HAP-1 (cell line): ENCODE measurements around the gene CNTNAP2.

ENCODE experiments used
- DNase-seq, 2 experiments: peaks; one replicate each; pipeline ENCODE4 v3.0.0-alpha.2; 2016 to 2020; ENCODE audit warnings: low spot score in 2 of 2
- H3K27me3 ChIP-seq: fragments of 250-450 bp; sonication (Bioruptor Pico); 2 replicates; pipeline ENCODE4 v1.5.1; 2020; ENCODE audit warnings: low read depth, mild to moderate bottlenecking, moderate library complexity
- H3K36me3 ChIP-seq: fragments of 250-450 bp; sonication (Bioruptor Pico); replicated peaks from 2 replicates; pipeline ENCODE4 v1.5.1; 2020; ENCODE audit warnings: mild to moderate bottlenecking
- H3K4me1 ChIP-seq: fragments of 250-450 bp; sonication (Bioruptor Pico); 2 replicates; pipeline ENCODE4 v1.5.1; 2020; ENCODE audit warnings: mild to moderate bottlenecking
- H3K4me3 ChIP-seq: fragments of 250-450 bp; sonication (Bioruptor Pico); 2 replicates; pipeline ENCODE4 v1.5.1; 2020; ENCODE audit warnings: mild to moderate bottlenecking, moderate library complexity
- H3K9me3 ChIP-seq: fragments of 250-450 bp; sonication (Bioruptor Pico); 2 replicates; pipeline ENCODE4 v1.5.1; 2020; ENCODE audit warnings: mild to moderate bottlenecking, moderate library complexity
- in situ Hi-C: fragments of 300-500 bp; cut with MboI; formaldehyde crosslinking; loops from 3 replicates; pipeline ENCODE4 v1.14.3; 2020; ENCODE audit warnings: low sequenced_read_pairs, inconsistent platforms, mixed read lengths

CNTNAP2 gene

DNA sequence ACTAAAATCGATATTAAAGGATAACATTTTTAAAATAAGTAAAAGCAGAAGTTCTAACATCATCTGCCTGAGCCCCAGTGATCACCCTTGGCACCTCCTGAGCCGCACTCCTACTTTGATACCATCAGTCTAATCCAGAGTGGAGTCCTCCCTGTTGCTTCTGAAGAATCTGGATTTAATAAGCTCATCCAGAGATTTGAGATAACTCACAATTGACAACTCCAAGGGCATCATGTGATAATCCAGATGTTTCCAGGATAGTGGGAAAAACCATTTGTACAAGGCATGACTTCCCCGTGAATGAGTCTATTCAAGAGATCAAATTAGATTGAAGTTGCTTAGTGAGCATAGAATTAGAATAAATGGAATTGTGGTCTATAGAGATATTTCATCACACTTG lies 1998.2 kb downstream of the CNTNAP2 start:
- Histone ChIP-seq H3K9me3 (no peaks in the 10 kb centered on the region), H3K27me3 (no peaks in the 10 kb centered on the region), H3K4me1 (no peaks in the 10 kb centered on the region), H3K36me3 (no peaks in the 10 kb centered on the region), H3K4me3 (no peak overlapping the region)
- DNase-seq = no peak
- in situ Hi-C loops = no loop called here

DNA sequence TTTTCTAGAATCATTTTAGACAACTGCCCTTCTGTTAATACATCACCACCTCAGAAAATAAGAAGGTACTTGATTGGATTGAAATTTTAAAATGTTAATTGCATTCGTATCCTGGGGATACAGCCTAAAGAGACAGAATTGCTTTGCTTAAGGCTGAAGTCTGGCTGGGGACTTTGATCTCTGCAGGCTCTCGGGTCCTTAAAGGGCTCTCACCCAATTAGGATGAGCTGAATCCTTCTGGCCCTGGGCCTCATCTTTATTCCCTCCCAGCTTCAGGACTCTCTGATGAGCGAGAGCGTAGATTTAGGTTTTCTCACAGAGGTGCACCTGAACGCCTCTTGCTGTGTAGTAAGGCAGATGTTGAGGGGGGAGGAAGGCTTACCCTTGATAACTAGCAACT lies 1998.7 kb downstream of the CNTNAP2 start:
- H3K36me3 ChIP-seq = no peaks in the 10 kb centered on the region
- DNase-seq = no peak
- H3K9me3 ChIP-seq = no peaks in the 10 kb centered on the region
- in situ Hi-C loops = no loop called here
- no peak overlapping the region for H3K4me3 ChIP-seq
- H3K27me3 ChIP-seq = no peaks in the 10 kb centered on the region
- H3K4me1 ChIP-seq = no peaks in the 10 kb centered on the region

DNA sequence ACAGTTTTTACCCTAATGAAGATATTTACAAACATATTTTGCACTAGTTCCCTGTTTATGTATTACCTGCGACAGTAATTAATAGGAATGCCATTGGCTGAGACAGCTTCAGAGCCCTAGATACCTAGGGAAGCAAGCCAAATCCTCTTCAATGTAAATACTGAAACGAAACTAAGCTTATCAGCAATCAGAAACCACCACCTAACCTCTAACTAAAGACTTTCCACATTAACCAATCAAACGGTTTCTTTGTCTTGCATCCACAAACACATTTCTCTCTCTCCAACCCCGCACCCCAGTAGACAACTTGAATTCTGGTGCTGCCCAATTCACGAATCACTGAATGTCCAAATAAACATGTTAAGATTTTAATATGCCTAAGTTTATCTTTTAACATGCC lies 1999.6 kb downstream of the CNTNAP2 start:
- DNase-seq = no peak
- in situ Hi-C loops = no loop called here
- Histone ChIP-seq H3K27me3 (no peaks in the 10 kb centered on the region), H3K4me1 (no peaks in the 10 kb centered on the region), H3K9me3 (no peaks in the 10 kb centered on the region), H3K4me3 (no peak overlapping the region), H3K36me3 (no peaks in the 10 kb centered on the region)

DNA sequence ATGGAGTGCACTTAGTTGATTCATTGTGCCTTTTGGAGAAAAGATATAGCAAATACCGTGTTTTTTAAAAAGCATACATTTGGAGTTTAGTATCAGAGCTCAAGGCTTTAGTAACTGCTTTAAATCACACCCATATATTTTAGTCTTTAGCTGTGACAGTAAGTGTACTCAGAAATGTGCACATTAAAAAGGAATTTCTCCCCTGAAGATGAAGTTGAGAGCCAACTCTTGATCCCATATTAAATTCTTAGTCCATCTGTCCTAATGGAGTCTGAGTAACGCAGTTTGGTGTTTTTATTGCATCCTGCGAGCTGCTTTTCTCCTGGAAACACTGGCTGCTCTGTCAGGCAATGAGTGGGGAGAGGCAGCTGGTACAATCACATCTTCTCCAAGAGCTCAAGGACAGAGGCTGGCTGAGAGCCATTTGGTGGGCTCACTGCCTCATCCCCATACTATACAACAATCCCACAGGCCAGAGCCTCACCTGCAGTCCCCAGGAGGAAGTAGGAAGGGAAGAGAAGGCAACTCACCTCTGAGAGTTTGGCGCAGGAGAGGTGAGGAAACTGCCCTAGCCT lies 2000.3 kb downstream of the CNTNAP2 start:
- DNase-seq = no peak
- no peaks in the 10 kb centered on the region for H3K9me3 ChIP-seq
- no peak overlapping the region for H3K4me3 ChIP-seq
- H3K4me1 ChIP-seq = no peaks in the 10 kb centered on the region
- no peaks in the 10 kb centered on the region for H3K36me3 ChIP-seq
- H3K27me3 ChIP-seq = no peaks in the 10 kb centered on the region
- in situ Hi-C loops = no loop called here

DNA sequence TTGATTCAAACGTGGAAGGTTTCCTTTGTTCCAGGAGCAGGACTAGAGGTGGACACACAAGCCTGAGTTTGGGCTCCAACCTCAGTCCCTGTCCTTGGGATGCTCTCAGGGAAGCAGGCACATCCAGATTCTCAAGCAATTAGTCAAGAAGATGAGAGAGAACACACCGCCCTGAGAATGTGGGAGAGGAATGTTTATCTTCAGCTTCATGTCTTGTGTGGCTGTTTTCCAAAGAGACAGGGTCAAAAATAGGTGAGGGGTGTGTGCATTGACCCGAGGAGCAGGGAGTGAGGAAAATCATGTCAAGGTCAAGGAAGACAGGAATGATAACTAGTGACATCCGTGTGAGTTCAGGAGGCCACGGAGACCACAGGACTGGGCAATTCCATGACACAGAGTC lies 2001.8 kb downstream of the CNTNAP2 start:
- no peaks in the 10 kb centered on the region for H3K9me3 ChIP-seq
- no peaks in the 10 kb centered on the region for H3K36me3 ChIP-seq
- H3K4me1 ChIP-seq = no peaks in the 10 kb centered on the region
- in situ Hi-C loops = no loop called here
- no peak overlapping the region for H3K4me3 ChIP-seq
- DNase-seq = no peak
- H3K27me3 ChIP-seq = no peaks in the 10 kb centered on the region

DNA sequence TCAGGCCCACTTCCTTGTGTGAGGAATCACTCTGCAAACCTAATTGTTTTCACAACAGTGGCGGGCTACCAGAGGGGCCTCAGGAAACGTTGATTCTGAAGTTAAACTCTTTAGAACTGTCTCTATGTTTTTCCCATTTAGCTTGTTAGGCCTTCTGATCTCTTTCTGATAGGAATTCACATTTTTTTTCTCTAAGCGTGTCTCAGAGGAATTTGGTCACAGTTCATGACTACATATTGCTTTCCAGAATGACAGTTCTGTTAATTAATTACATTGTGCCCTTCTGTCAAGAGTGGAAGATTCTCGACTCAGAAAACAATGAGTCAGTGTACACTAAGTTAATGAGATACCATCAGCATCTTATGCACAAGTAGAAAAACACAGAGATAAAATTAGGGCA lies 2004.8 kb downstream of the CNTNAP2 start:
- Histone ChIP-seq H3K36me3 (no peaks in the 10 kb centered on the region), H3K4me1 (no peaks in the 10 kb centered on the region), H3K9me3 (no peaks in the 10 kb centered on the region), H3K4me3 (no peak overlapping the region), H3K27me3 (no peaks in the 10 kb centered on the region)
- in situ Hi-C loops = no loop called here
- no peak for DNase-seq

DNA sequence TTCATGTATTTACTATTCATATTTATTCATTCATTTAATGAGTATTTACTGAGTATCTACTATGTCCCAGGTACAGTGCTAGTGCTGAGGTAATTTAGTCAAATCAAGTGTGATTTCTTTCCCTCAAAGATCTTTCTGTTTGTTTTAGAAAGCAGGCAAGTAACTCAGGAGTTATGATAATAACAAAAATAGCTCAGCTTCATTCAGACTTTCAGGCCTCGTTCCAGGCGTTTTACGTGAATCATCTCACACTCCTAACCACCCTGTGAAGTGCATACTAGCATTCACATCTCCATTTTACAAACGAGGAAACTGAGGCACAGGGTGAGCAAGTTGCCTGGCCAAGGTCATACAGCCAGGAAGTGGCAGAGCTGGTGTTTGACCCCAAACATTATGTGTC lies 2005.2 kb downstream of the CNTNAP2 start:
- no peaks in the 10 kb centered on the region for H3K27me3 ChIP-seq
- no peak overlapping the region for H3K4me3 ChIP-seq
- in situ Hi-C loops = no loop called here
- H3K4me1 ChIP-seq = no peaks in the 10 kb centered on the region
- no peaks in the 10 kb centered on the region for H3K9me3 ChIP-seq
- no peaks in the 10 kb centered on the region for H3K36me3 ChIP-seq
- DNase-seq = no peak

DNA sequence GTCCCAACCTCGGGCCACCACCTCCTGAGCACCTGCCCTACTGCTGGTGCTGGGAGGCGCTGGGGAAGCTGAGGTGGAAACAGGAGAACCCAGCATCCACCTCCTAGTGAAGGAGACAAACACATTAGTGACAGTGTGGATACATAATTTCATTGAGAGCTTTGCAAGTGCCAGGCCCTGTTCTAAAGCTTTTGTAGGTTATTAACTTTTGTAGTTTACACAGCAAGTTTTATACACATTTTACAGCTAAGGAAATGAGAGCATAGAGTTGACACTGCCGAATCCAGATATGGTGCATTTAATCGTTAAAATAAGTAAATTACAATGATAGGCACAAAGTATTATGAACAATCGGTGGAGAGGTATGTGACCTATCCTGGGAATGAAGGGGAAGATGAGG lies 2007.9 kb downstream of the CNTNAP2 start:
- Histone ChIP-seq H3K36me3 (no peaks in the 10 kb centered on the region), H3K27me3 (no peaks in the 10 kb centered on the region), H3K4me1 (no peaks in the 10 kb centered on the region), H3K9me3 (no peaks in the 10 kb centered on the region), H3K4me3 (no peak overlapping the region)
- no peak for DNase-seq
- in situ Hi-C loops = no loop called here

DNA sequence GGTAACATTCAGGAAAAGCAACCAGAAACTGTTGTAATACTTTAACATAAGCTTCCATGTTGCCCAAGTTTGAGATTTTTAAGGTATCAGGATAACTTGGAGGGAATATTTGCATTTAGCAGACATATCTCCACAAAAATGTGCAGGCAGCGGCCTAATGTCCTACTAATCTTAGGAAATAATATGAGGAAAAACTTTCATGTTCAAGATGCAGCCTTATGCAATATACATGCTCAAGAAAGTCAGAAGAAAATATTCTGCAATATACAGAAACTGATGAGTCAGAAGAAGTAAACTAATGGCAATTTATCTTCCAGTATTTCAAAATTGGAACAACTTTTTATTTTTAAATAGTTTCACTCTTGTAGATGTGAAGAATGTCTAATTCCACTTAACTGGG lies 2010.8 kb downstream of the CNTNAP2 start:
- no peaks in the 10 kb centered on the region for H3K36me3 ChIP-seq
- no peaks in the 10 kb centered on the region for H3K27me3 ChIP-seq
- no peaks in the 10 kb centered on the region for H3K4me1 ChIP-seq
- in situ Hi-C loops = no loop called here
- no peak overlapping the region for H3K4me3 ChIP-seq
- no peak for DNase-seq
- no peaks in the 10 kb centered on the region for H3K9me3 ChIP-seq

DNA sequence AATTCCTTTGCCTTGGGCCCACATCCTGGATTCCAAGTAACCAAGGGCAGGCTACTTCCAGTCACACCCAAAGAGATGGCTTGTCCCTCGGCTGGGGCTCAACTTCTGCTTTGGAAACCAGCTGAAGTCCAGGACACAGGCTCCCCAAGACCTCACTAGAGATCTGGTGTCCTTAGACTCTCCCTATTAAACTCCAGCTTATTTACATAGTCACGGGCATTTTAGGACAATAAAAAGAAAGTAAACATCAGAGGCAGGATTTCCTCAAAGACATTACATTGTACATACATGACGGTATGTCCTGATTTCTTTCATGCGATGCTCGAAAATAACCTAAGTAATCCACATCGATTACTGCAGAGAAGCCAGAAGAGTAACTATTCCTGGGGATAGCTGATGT lies 2012.4 kb downstream of the CNTNAP2 start:
- no peak overlapping the region for H3K4me3 ChIP-seq
- no peaks in the 10 kb centered on the region for H3K4me1 ChIP-seq
- in situ Hi-C loops = no loop called here
- H3K36me3 ChIP-seq = no peaks in the 10 kb centered on the region
- H3K9me3 ChIP-seq = no peaks in the 10 kb centered on the region
- no peaks in the 10 kb centered on the region for H3K27me3 ChIP-seq
- no peak for DNase-seq

DNA sequence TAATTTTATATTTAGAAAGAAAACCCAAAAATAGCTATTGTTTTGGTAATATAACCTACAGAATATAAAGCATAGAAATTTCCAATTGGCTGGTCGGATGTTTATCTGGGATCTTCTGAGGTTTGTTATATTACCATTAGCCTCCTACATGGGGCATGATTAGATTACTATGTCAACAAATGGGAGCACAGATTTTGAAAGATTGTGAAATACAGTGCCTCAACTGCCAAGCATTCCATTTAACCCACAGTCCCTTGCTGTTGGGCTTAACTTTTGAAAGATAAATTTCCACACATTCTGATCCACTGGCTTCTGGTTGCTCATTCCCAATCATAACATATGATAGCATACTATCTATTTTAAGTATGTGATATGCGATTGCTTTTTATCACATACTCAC lies 2018.5 kb downstream of the CNTNAP2 start:
- H3K4me1 ChIP-seq = no peaks in the 10 kb centered on the region
- H3K36me3 ChIP-seq = no peaks in the 10 kb centered on the region
- in situ Hi-C loops = no loop called here
- no peak for DNase-seq
- H3K9me3 ChIP-seq = no peaks in the 10 kb centered on the region
- no peaks in the 10 kb centered on the region for H3K27me3 ChIP-seq
- no peak overlapping the region for H3K4me3 ChIP-seq

DNA sequence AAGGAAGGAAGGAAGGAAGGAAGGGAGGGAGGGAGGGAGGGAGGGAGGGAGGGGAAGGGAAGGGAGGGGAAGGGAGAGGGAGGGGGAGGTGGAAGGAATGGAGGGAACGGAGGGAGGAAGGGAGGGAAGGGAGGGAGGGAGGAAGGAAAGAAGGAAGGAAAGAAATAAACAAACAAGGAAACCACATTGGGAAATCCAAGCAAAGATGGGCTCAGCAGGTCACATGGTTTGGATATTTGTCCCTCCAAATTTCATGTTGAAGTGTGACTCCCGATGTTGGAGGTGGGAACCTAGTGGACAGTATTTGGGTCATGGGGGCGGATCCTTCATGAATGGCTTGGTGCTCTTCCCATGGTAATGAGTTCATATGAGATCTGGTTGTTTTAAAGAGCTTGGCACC lies 2019.4 kb downstream of the CNTNAP2 start:
- DNase-seq = no peak
- H3K9me3 ChIP-seq = no peaks in the 10 kb centered on the region
- no peaks in the 10 kb centered on the region for H3K4me1 ChIP-seq
- no peak overlapping the region for H3K4me3 ChIP-seq
- no peaks in the 10 kb centered on the region for H3K36me3 ChIP-seq
- H3K27me3 ChIP-seq = no peaks in the 10 kb centered on the region
- in situ Hi-C loops = no loop called here

DNA sequence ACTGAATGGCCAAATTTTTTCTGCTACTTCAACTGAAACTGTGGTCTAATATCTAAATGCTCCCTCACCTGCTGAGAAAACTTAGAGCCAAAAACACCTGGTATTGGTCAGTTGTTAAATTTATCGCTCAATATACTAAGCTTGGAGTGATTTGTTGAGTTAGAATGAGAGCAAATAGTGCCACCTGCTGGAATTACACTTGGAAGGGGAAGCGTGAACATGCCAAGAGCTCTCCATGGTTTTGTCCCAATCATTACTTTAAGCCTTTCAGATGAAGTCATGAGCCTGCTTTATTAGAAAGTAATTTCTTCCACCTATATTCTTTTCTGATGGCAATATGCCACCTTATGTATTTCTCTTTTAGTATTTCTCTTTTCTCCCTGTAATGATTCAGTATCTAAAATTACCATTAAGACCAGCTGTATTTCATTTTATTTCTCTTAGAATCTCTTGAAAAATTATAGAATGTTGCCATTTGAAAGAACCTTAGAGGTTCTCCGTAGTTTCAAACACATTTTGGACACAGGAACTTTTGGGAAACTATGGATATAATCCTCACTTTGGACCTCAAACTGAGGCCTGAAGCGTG lies 2026.2 kb downstream of the CNTNAP2 start:
- Histone ChIP-seq H3K4me3 (no peak overlapping the region), H3K9me3 (no peaks in the 10 kb centered on the region), H3K36me3 (no peaks in the 10 kb centered on the region), H3K27me3 (no peaks in the 10 kb centered on the region), H3K4me1 (no peaks in the 10 kb centered on the region)
- DNase-seq = peak; percentile 36 to 50
- in situ Hi-C loops = no loop called here

DNA sequence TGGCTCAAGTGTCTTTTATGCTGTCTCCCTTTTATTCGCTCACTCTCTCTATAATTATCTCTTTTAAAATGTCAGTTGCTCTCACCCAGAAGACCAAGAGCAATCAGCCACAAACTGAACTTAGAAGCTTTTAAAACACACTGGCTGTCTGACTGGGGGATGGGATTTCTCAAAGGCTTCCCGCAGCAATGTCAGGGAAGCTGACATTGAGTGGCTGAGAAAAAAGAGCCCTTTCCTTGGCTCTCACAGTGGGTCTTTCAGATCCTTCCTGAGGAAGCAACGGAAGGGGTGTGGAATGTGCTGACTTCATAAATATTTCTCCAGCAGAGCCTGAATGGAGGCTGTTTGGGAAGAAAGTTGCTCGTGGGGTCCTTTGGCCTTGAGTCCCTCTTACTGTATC lies 2028.2 kb downstream of the CNTNAP2 start:
- no peak overlapping the region for H3K4me3 ChIP-seq
- in situ Hi-C loops = no loop called here
- H3K36me3 ChIP-seq = no peaks in the 10 kb centered on the region
- H3K4me1 ChIP-seq = no peaks in the 10 kb centered on the region
- no peaks in the 10 kb centered on the region for H3K27me3 ChIP-seq
- no peaks in the 10 kb centered on the region for H3K9me3 ChIP-seq
- no peak for DNase-seq

DNA sequence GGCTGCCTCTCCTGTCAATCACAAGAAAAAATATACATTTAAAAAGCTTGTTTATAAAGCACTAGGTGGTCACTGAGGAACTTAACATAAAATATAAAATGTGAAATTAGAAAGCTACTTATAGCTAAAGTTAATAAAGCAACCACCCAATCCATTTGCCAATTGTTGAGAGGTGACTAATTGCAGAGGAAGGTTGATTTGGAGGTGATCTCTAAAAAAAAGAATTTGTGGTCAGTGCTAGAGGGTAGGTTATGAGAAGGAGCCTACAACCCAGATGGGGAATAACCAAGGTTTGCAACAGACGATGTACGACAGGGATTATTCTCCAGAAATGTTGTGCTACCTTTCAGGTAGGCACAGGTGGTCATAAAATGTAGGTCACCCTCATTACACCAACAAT lies 2029.7 kb downstream of the CNTNAP2 start:
- Histone ChIP-seq H3K27me3 (no peaks in the 10 kb centered on the region), H3K4me3 (no peak overlapping the region), H3K4me1 (no peaks in the 10 kb centered on the region), H3K36me3 (no peaks in the 10 kb centered on the region), H3K9me3 (no peaks in the 10 kb centered on the region)
- DNase-seq = no peak
- in situ Hi-C loops = no loop called here
